Parathyroid adenoma (tissue), 2 donors: ENCODE data around the gene RGL1.

Experiments used
- H2AFZ ChIP-seq: fragments of 300-600 bp; sonication (generic); one replicate; pipeline ENCODE4 v1.7.0; 2017; ENCODE audit warnings: antibody characterized with exemption, mild to moderate bottlenecking
- H3K27ac ChIP-seq: fragments of 300-600 bp; sonication (generic); one replicate; pipeline ENCODE4 v1.7.0; 2017
- H3K27me3 ChIP-seq: fragments of 300-600 bp; sonication (generic); one replicate; pipeline ENCODE4 v1.7.0; 2017; ENCODE audit warnings: low read length; ENCODE audit not compliant: control insufficient read depth, insufficient read depth
- H3K36me3 ChIP-seq: fragments of 300-600 bp; sonication (generic); one replicate; pipeline ENCODE4 v1.7.0; 2017; ENCODE audit warnings: low read length; ENCODE audit not compliant: control insufficient read depth, insufficient read depth
- H3K4me1 ChIP-seq: fragments of 300-600 bp; sonication (generic); one replicate; pipeline ENCODE4 v1.7.0; 2017; ENCODE audit warnings: control low read depth
- H3K4me2 ChIP-seq: fragments of 300-600 bp; sonication (generic); one replicate; pipeline ENCODE4 v1.7.0; 2017; ENCODE audit warnings: low read length
- H3K4me3 ChIP-seq: fragments of 300-600 bp; sonication (generic); one replicate; pipeline ENCODE4 v1.7.0; 2017; ENCODE audit warnings: low read depth, low read length
- H3K79me2 ChIP-seq: fragments of 300-600 bp; sonication (generic); one replicate; pipeline ENCODE4 v1.7.0; 2017; ENCODE audit warnings: control low read depth
- H3K9ac ChIP-seq: fragments of 300-600 bp; sonication (generic); one replicate; pipeline ENCODE4 v1.7.0; 2017; ENCODE audit warnings: mild to moderate bottlenecking
- H3K9me3 ChIP-seq: fragments of 300-600 bp; sonication (generic); one replicate; pipeline ENCODE4 v1.7.0; 2017; ENCODE audit warnings: low read length; ENCODE audit not compliant: control insufficient read depth
- CTCF ChIP-seq: fragments of 300-600 bp; sonication (generic); IDR thresholded peaks from one replicate; pipeline ENCODE4 v1.7.0; 2017; ENCODE audit warnings: antibody characterized with exemption, mild to moderate bottlenecking
- donor health status: primary hyperparathyroidism.

Gene RGL1

GRCh38 chr1:183869664-183870063, 64.7 kb downstream of the RGL1 start:
- Histone ChIP-seq H3K4me2 (no peak overlapping the region), H3K27me3 (no peaks in the 10 kb centered on the region), H3K9ac (no peak overlapping the region), H3K4me3 (no peak overlapping the region), H2AFZ (no peak overlapping the region), H3K9me3 (no peaks in the 10 kb centered on the region), H3K79me2 (no peaks in the 10 kb centered on the region), H3K4me1 (peaks cover 6% of the 10 kb centered on the region), H3K36me3 (no peaks in the 10 kb centered on the region), H3K27ac (peak overlapping the region; percentile 76)
- TF ChIP-seq CTCF: no peak

GRCh38 chr1:183870351-183871077, 65.6 kb downstream of the RGL1 start:
- Histone ChIP-seq H3K36me3 (no peaks in the 10 kb centered on the region), H3K9ac (no peak overlapping the region), H3K27ac (peak overlapping the region; percentile 76), H3K4me3 (no peak overlapping the region), H3K9me3 (no peaks in the 10 kb centered on the region), H3K27me3 (no peaks in the 10 kb centered on the region), H3K4me1 (peaks cover 6% of the 10 kb centered on the region), H3K4me2 (no peak overlapping the region), H3K79me2 (no peaks in the 10 kb centered on the region), H2AFZ (peak overlapping the region; percentile 50)
- TF ChIP-seq CTCF: no peak

DNA sequence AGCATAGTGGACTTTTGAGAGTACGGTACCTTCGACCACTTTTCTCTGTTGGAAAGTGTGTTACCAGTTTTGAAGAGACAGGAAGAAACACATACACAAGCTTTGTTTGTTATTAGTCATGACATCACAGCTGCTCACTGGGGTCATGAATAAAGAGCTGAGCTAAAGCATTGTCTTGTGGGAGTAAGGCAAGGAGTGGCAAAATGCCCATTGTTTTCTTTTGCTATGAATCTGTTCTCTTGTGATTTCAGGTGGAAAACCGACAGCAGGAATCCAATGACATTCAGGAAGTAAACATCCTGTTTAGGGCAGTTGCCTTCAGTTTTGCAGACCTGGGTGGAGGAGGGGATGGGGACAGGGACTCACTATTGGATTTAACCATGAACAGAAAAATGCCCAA, 66.2 kb downstream of the RGL1 start:
- Histone ChIP-seq H3K27ac (peak overlapping the region; percentile 76), H3K4me3 (no peak overlapping the region), H3K9ac (no peak overlapping the region)

DNA sequence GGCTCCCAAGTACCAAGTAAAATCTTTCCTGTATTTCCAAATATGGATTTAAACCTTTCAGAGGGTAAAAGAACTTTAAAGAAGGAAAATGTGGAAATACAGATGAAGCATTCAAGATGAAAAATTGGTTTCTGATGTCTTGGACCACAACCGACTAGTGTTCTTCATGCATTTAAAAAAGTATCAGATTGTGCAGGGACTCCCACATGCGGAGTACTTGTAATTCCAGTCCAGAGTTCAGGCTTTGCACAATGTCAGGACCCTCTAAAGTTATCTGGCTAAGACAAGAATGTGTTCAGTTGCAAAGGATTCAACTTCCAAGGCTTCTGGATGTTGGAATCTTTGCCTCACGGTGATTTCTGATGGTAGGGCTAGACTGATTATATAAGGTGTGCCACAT, 66.7 kb downstream of the RGL1 start:
- Histone ChIP-seq H3K27ac (peak overlapping the region; percentile 76), H3K27me3 (no peaks in the 10 kb centered on the region), H3K79me2 (no peaks in the 10 kb centered on the region), H3K4me1 (peaks cover 8% of the 10 kb centered on the region), H3K9ac (no peak overlapping the region), H3K4me2 (no peak overlapping the region), H3K4me3 (no peak overlapping the region), H2AFZ (no peak overlapping the region), H3K9me3 (no peaks in the 10 kb centered on the region), H3K36me3 (no peaks in the 10 kb centered on the region)
- no peak for TF ChIP-seq CTCF

More for the DNA sequence above, 66.2 kb downstream of the RGL1 start:
- no peaks in the 10 kb centered on the region for H3K79me2 ChIP-seq
- H3K36me3 ChIP-seq: no peaks in the 10 kb centered on the region
- no peaks in the 10 kb centered on the region for H3K27me3 ChIP-seq
- H2AFZ ChIP-seq: peak overlapping the region; percentile 50
- peaks cover 6% of the 10 kb centered on the region for H3K4me1 ChIP-seq
- H3K9me3 ChIP-seq: no peaks in the 10 kb centered on the region
- H3K4me2 ChIP-seq: no peak overlapping the region
- no peak for TF ChIP-seq CTCF

GRCh38 chr1:183872403-183872802, 67.5 kb downstream of the RGL1 start:
- Histone ChIP-seq H3K9ac (no peak overlapping the region), H3K27me3 (no peaks in the 10 kb centered on the region), H3K4me2 (no peak overlapping the region), H3K4me1 (peaks cover 13% of the 10 kb centered on the region), H3K79me2 (no peaks in the 10 kb centered on the region), H3K4me3 (peak overlapping the region; percentile 9), H3K36me3 (no peaks in the 10 kb centered on the region), H3K9me3 (no peaks in the 10 kb centered on the region), H2AFZ (no peak overlapping the region), H3K27ac (peak overlapping the region; percentile 76)
- no peak for TF ChIP-seq CTCF
